GM19035 (cell line): Measurements from ENCODE around the gene CEP295NL.
"Not testable (repeated sequence)": the region's sequence is repeated elsewhere in the genome, so short reads cannot be mapped to it uniquely, and the experiment has no call there.

ENCODE experiments used
- ATAC-seq: cut with Tn5 transposase; IDR thresholded peaks from one replicate; pipeline ENCODE4 v1.9.1; 2021; ENCODE audit not compliant: unreplicated experiment

CEP295NL gene

GRCh38 chr17:78929908-78930775 is 27.1 kb upstream of the CEP295NL start:
- no peak for ATAC-seq

- ATAC-seq: no peak
These were observed 22.9 kb upstream of the CEP295NL start for GRCh38 chr17:78925662-78926555.

- ATAC-seq: no peak
These were observed 22.2 kb upstream of the CEP295NL start, which contains the start of gene TIMP2 for GRCh38 chr17:78925234-78925633. TSS of gene TIMP2 (minus strand) at chr17:78925387. CDS start at chr17:78925088, 299 bp downstream.

- no peak for ATAC-seq
These were observed 21.6 kb upstream of the CEP295NL start for GRCh38 chr17:78924481-78925151.

GRCh38 chr17:78923660-78924453 is 20.9 kb upstream of the CEP295NL start:
- no peak for ATAC-seq

- no peak for ATAC-seq
These were observed 20.0 kb upstream of the CEP295NL start for GRCh38 chr17:78922816-78923498.

- ATAC-seq: no peak
These were observed 18.5 kb upstream of the CEP295NL start for GRCh38 chr17:78921437-78921971.

- no peak for ATAC-seq
These were observed 17.5 kb upstream of the CEP295NL start for GRCh38 chr17:78920528-78920927.

- no peak for ATAC-seq
These were observed 17.0 kb upstream of the CEP295NL start for GRCh38 chr17:78919861-78920450.

GRCh38 chr17:78918979-78919378 is 16.0 kb upstream of the CEP295NL start:
- no peak for ATAC-seq

GRCh38 chr17:78917451-78918275 is 14.7 kb upstream of the CEP295NL start:
- ATAC-seq: no peak

- no peak for ATAC-seq
These were observed 13.1 kb upstream of the CEP295NL start for GRCh38 chr17:78915872-78916632.

GRCh38 chr17:78913115-78913514 is 10.1 kb upstream of the CEP295NL start:
- ATAC-seq: no peak

GRCh38 chr17:78912082-78912481 is 9.1 kb upstream of the CEP295NL start:
- ATAC-seq: no peak

GRCh38 chr17:78911543-78911942 is 8.5 kb upstream of the CEP295NL start:
- ATAC-seq: not testable (repeated sequence)

- no peak for ATAC-seq
These were observed 7.7 kb upstream of the CEP295NL start for GRCh38 chr17:78910497-78911284.

GRCh38 chr17:78908426-78908825 is 5.4 kb upstream of the CEP295NL start:
- ATAC-seq: no peak
